GM12891 (cell line): ENCODE results near the gene GRPEL1.

Source experiments
- PAX5 ChIP-seq: IDR thresholded peaks from 2 replicates; pipeline ENCODE4 v1.6.1; 2011; ENCODE audit warnings: low read length, moderate library complexity, mild to moderate bottlenecking; ENCODE audit not compliant: insufficient read depth, severe bottlenecking
- POLR2A ChIP-seq: IDR thresholded peaks from 2 replicates; pipeline ENCODE4 v1.6.1; 2011; ENCODE audit warnings: low read depth, low read length, control low read depth
- POLR2AphosphoS5 ChIP-seq: IDR thresholded peaks from 2 replicates; pipeline ENCODE4 v1.6.1; 2011; ENCODE audit warnings: low read depth, low read length, control low read depth
- POU2F2 ChIP-seq: IDR thresholded peaks from 2 replicates; pipeline ENCODE4 v1.6.1; 2011; ENCODE audit warnings: low read depth, mild to moderate bottlenecking, control low read depth, low read length, moderate library complexity
- SPI1 ChIP-seq: IDR thresholded peaks from 2 replicates; pipeline ENCODE4 v1.6.1; 2011; ENCODE audit warnings: low read depth, low read length, control low read depth
- TAF1 ChIP-seq: IDR thresholded peaks from 2 replicates; pipeline ENCODE4 v1.6.1; 2011; ENCODE audit warnings: low read depth, low read length, control low read depth

DNA sequence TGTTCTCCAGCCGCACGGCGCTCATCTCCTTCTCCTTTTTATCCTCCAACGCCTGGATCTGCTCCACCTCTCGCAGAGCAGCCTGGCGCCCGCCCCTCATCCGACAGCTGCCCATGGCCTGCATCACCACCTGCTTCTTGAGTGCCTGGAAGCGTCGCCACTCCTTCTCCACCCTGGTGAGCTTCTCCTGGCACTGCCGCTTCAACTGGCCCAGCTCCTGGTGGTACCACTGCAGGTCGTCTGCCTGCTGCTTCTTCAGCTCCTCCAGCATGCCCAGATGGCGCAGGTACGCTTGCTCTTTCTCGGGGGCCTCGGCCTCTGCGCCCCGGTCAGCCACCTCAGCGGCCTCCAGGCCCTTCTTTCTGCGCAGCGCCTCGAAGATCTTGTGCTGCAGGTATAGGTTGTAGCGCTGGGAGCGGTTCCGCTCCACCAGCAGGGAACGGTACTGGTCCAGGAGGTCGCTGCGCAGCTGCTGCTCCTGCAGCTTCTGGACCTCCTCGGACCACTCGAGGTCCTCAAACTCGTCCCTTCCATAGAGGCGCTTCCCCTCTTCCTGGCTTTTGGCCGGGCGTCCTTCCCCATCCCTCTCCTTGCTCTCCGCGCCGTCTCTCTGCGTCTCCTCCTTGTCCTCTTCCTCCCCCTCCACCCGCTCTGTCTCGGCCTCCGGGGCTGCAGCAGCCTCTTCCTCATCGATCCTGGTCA is 25.9 kb downstream of the GRPEL1 start:
- TF ChIP-seq POLR2A, result no peak
- TF ChIP-seq POLR2AphosphoS5, result no peak
- TF ChIP-seq TAF1, result no peak
- no peak for TF ChIP-seq SPI1
- no peak for TF ChIP-seq PAX5
- no peak for TF ChIP-seq POU2F2
